Progenitor cell of endocrine pancreas (in vitro differentiated cells): ENCODE data around the gene XPNPEP3. TPM values are rescaled to one million over a fixed set of nuclear protein-coding genes. Genes with fewer than 3 reads are reported as not detected.

ENCODE experiments used
- DNase-seq: peaks from one replicate; pipeline ENCODE4 v3.0.0; 2021; ENCODE audit warnings: low spot score; ENCODE audit not compliant: unreplicated experiment
- H3K27ac Mint-ChIP-seq: 2 replicates; pipeline ENCODE4 v1.8.0; 2021; ENCODE audit warnings: mild to moderate bottlenecking, moderate library complexity, mixed read lengths
- H3K27me3 Mint-ChIP-seq: 2 replicates; pipeline ENCODE4 v1.8.0; 2021; ENCODE audit warnings: mixed read lengths
- H3K36me3 Mint-ChIP-seq: 2 replicates; pipeline ENCODE4 v1.8.0; 2022; ENCODE audit warnings: mixed read lengths; ENCODE audit not compliant: insufficient read depth
- H3K4me1 Mint-ChIP-seq: 2 replicates; pipeline ENCODE4 v1.8.0; 2021; ENCODE audit warnings: low read depth, mixed read lengths
- H3K4me3 Mint-ChIP-seq: 2 replicates; pipeline ENCODE4 v1.8.0; 2021; ENCODE audit warnings: low read depth, mild to moderate bottlenecking, moderate library complexity, mixed read lengths
- H3K9me3 Mint-ChIP-seq: 2 replicates; pipeline ENCODE4 v1.8.0; 2021; ENCODE audit warnings: low read depth, mixed read lengths
- total RNA-seq: library from RNA; stranded (reverse); gene quantifications from 2 replicates; pipeline ENCODE4 v1.2.1, GENCODE V29; 2021
- TF ChIP-seq, protein P1 (sequence below): fragments of 200-600 bp; sonication (generic); IDR thresholded peaks from one replicate; pipeline ENCODE4 v1.5.0; 2021; ENCODE audit warnings: antibody characterized with exemption, mild to moderate bottlenecking; ENCODE audit not compliant: unreplicated experiment

XPNPEP3 gene
- total RNA-seq, 1 donor from 2014 or later = 23.1 TPM

DNA sequence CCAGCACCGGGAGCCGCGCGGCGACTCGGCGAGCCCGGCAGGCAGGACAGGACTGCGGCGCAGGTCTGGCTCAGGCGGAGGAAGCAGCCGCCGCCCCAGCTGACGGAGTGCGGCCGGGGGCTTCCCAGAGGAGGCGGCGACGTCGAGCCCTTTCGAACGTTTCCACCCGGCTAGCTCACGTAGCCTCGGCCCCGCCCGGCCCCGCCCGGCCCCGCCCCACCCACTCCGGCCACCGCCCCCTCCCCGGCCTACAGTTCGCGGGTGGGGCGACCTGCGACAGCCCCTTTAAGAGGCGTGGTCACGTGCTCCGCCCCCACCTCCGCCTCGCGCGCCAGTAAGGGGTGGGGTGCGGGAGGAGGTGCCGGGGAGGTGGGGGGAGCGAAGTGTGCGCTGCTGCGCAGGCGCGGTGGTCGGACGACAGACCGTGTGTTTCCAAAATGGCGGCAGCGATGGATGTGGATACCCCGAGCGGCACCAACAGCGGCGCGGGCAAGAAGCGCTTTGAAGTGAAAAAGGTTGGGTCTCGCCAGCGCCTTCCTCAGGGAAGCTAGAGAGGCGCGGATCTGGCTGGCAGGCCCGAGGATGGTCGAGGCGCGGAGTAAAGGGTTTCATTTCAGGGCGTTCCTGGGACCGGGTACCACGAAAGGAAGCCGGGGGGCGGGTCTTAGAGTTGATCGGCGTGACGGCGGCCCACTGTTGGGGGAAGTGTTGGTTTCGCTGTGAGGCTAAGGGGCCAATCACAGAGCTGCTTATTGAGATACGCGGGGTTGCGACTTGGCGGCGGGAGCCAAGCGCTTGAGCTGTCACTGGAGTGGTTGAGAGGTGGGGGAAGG, 94.2 kb downstream of the XPNPEP3 start, which contains the start of gene RBX1:
RBX1 (plus strand) TSS at position 417 of the 833 bp plus-strand sequence; CDS start at position 438, 21 bp downstream.
- TF ChIP-seq, protein P1, sequence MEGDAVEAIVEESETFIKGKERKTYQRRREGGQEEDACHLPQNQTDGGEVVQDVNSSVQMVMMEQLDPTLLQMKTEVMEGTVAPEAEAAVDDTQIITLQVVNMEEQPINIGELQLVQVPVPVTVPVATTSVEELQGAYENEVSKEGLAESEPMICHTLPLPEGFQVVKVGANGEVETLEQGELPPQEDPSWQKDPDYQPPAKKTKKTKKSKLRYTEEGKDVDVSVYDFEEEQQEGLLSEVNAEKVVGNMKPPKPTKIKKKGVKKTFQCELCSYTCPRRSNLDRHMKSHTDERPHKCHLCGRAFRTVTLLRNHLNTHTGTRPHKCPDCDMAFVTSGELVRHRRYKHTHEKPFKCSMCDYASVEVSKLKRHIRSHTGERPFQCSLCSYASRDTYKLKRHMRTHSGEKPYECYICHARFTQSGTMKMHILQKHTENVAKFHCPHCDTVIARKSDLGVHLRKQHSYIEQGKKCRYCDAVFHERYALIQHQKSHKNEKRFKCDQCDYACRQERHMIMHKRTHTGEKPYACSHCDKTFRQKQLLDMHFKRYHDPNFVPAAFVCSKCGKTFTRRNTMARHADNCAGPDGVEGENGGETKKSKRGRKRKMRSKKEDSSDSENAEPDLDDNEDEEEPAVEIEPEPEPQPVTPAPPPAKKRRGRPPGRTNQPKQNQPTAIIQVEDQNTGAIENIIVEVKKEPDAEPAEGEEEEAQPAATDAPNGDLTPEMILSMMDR = no peak

DNA sequence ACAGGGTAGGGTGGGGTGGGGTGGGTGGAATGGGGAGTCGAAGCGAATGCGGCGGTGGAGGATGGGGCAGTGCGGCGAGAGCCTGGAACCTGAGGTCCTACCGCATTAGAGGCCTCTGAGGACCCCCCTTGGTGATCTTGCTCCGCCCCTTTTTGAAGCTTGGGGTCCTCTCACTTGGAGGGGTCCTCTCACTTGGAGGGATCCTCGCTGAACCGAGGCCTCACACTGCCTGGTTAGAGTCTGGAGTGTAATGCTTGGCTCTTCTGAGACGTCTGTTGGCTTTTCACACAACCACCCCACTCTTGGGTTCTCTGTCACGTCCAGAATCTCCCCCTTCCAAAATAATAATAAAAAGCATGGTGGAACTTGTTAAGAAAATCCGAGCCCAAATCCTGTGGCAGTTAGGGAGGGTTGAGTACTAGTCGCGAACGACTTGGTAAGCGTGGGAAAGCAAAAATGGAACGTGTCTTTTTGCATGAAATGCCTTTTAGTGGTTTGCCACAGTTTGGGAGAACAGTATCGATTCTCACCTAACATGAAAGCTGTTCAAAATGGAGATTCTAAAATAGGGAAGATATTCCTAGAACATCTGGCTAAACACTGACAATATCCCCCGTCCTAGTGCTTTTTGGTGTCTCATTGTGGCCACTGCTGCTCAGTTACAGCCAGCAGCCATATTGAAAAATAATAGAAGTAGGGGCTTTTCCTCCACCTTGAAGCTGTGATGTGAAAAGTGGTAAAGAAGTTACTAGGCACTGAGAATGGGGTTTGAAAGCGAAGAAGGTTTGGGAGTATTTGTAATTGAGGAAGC, 95.1 kb downstream of the XPNPEP3 start:
- peaks cover 12% of the 10 kb centered on the region for H3K4me1 Mint-ChIP-seq
- no peaks in the 10 kb centered on the region for H3K9me3 Mint-ChIP-seq
- TF ChIP-seq, protein P1 = no peak
- H3K27ac Mint-ChIP-seq = peak overlapping the region; percentile 99
- no peaks in the 10 kb centered on the region for H3K27me3 Mint-ChIP-seq
- H3K36me3 Mint-ChIP-seq = peaks cover 4% of the 10 kb centered on the region
- H3K4me3 Mint-ChIP-seq = peak overlapping the region; percentile 100
- no peak for DNase-seq

More for the DNA sequence above, 94.2 kb downstream of the XPNPEP3 start, which contains the start of gene RBX1:
- Mint-ChIP-seq H3K4me1 (peaks cover 18% of the 10 kb centered on the region), H3K27ac (peak within 1 kb of the TSS; percentile 99), H3K36me3 (peaks cover 5% of the 10 kb centered on the region), H3K9me3 (no peaks in the 10 kb centered on the region), H3K4me3 (peak within 1 kb of the TSS; percentile 100), H3K27me3 (no peaks in the 10 kb centered on the region)
- DNase-seq = peak; percentile 97

DNA sequence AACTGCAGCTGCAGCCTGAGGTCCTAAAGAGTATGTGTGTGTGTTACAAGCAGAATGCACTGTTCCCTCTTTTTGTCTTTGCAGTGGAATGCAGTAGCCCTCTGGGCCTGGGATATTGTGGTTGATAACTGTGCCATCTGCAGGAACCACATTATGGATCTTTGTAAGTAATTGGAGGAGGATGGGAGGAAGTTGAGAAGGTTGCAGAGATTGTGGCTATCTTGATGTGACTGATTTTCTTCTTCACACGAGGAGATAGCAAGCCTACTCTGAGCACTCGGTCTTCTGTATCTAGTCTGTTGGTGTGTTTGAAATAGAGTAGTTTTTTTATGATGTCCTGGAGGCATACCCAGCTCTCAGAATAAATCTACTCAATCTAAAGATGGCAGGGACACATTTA, 96.5 kb downstream of the XPNPEP3 start:
- H3K27ac Mint-ChIP-seq = peak overlapping the region; percentile 82
- peaks cover 7% of the 10 kb centered on the region for H3K36me3 Mint-ChIP-seq
- H3K27me3 Mint-ChIP-seq = no peaks in the 10 kb centered on the region
- TF ChIP-seq, protein P1 = no peak
- H3K4me3 Mint-ChIP-seq = peak overlapping the region; percentile 3
- DNase-seq = no peak
- no peaks in the 10 kb centered on the region for H3K9me3 Mint-ChIP-seq
- peaks cover 12% of the 10 kb centered on the region for H3K4me1 Mint-ChIP-seq

DNA sequence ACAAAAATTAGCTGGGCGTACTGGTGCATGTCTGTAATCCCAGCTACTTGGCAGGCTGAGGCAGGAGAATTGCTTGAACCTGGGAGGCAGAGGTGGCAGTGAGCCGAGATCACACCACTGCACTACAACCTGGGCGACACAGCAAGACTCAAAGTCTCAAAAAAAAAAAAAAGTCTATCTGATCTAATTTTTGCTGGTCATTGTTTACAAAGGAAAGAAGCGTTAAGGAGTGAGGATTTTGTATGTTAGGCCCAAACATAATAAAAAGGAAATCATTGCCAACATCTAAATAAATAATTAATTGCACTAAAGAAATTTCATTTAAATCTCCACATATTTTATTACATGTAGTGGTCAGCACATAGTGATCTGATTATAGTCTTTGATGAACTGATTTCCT, 97.2 kb downstream of the XPNPEP3 start:
- DNase-seq = no peak
- TF ChIP-seq, protein P1 = no peak
- Mint-ChIP-seq H3K4me1 (peaks cover 12% of the 10 kb centered on the region), H3K36me3 (peaks cover 8% of the 10 kb centered on the region), H3K9me3 (no peaks in the 10 kb centered on the region), H3K4me3 (no peak overlapping the region), H3K27me3 (no peaks in the 10 kb centered on the region), H3K27ac (no peak overlapping the region)

DNA sequence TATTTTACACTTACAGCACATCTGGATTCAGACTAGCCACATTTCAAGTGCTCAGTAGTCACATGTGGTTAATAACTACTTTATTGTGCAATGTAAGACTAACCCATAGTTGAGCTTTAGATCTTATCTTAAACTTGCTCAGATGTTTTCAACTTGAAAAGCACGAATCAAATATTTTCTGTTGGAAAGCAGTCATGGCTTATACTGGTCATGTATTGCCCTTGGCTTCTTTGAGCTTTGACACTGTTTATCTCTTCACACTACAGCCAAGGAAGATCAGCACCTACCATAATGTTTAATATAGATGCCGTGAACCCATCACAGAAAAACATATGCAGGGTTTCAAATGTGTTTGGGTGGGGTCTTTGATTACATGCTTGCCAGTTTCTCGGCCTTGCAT, 98.6 kb downstream of the XPNPEP3 start:
- Mint-ChIP-seq H3K4me1 (peaks cover 10% of the 10 kb centered on the region), H3K4me3 (no peak overlapping the region), H3K27ac (no peak overlapping the region), H3K36me3 (peaks cover 14% of the 10 kb centered on the region), H3K9me3 (no peaks in the 10 kb centered on the region), H3K27me3 (no peaks in the 10 kb centered on the region)
- no peak for DNase-seq
- TF ChIP-seq, protein P1 = no peak
